GM13976 (cell line): ENCODE results near the gene PTPN7.
A peak's percentile ranks its signal among the peaks of the same experiment; 100 is the strongest.

ENCODE experiments used
- DNase-seq: peaks from one replicate; pipeline ENCODE4 v3.0.0; 2012; ENCODE audit warnings: low spot score
- in situ Hi-C: fragments of 300-500 bp; cut with MboI; formaldehyde crosslinking; loops from one replicate; pipeline ENCODE4 v1.12.0; 2022; ENCODE audit warnings: low sequenced_read_pairs, mixed read lengths, inconsistent platforms; ENCODE audit not compliant: unreplicated experiment
- TF ChIP-seq, protein P1 (sequence below): IDR thresholded peaks from 2 replicates; pipeline ENCODE4 v1.5.1; 2012; ENCODE audit warnings: borderline replicate concordance, mild to moderate bottlenecking; ENCODE audit not compliant: insufficient read depth; ENCODE audit errors: extremely low read depth, missing control alignments, control extremely low read depth

Gene PTPN7

DNA sequence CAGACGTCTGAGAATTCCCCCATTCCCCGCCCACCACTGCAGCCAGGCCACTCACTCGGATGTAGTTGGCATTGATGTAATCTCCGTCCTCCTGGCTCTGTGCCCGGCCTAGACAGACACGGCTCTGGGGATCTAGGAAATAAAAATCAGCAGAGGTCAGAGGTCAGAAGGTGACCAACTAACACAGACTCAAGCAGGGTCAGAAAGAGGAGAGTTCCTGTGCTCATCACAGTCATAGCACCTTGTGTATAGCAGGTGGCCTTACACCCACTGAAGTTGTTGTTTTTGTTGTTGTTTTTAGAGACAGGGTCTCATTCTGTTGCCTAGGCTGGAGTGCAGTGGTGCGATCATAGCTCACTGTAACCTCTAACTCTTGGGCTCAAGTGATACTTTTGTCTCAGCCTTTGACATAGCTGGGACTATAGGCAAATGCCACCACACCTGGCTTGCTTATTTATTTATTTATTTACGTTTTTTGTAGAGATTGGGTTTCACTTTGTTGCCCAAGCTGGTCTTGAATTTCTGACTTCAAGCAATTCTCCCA, 4.9 kb downstream of the PTPN7 start:
- DNase-seq = no peak
- TF ChIP-seq, protein P1, sequence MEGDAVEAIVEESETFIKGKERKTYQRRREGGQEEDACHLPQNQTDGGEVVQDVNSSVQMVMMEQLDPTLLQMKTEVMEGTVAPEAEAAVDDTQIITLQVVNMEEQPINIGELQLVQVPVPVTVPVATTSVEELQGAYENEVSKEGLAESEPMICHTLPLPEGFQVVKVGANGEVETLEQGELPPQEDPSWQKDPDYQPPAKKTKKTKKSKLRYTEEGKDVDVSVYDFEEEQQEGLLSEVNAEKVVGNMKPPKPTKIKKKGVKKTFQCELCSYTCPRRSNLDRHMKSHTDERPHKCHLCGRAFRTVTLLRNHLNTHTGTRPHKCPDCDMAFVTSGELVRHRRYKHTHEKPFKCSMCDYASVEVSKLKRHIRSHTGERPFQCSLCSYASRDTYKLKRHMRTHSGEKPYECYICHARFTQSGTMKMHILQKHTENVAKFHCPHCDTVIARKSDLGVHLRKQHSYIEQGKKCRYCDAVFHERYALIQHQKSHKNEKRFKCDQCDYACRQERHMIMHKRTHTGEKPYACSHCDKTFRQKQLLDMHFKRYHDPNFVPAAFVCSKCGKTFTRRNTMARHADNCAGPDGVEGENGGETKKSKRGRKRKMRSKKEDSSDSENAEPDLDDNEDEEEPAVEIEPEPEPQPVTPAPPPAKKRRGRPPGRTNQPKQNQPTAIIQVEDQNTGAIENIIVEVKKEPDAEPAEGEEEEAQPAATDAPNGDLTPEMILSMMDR = no peak
- in situ Hi-C loops = no loop called here

DNA sequence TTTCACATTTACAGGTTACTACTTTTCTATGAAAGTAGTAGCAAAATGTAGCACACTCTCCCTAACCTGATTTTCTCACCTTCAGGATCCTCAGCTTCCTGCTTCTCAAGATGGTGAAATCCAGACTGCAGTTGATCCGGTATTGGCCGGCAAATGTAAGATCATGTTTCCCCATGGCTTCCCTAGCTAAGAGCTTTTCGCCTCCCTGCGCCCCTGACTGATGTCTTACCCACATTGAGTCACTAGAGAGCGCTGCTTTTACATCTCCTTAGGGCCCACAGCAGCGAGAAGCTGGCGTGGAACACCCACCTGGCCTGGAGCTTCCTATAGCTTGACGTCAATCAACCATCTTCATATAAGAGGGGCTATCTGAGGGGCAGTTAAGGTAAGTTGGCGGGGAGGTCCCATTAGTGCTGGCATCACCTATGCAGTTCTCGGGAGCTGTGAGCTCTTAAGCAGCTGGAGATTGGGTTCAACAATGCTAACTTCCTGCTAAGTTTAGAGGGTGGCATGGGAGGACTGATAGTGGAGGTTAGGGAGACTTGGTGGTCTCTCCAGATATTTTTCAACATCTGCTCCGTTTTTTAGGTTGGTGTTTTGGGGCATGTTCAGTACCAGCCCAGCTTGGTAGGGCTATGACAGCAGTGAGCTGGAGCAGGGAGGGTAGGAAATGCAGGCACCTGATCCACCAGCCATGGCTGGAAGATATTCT, 5.5 kb downstream of the PTPN7 start:
- in situ Hi-C loops = no loop called here
- DNase-seq = no peak
- TF ChIP-seq, protein P1 = peak; percentile 48

DNA sequence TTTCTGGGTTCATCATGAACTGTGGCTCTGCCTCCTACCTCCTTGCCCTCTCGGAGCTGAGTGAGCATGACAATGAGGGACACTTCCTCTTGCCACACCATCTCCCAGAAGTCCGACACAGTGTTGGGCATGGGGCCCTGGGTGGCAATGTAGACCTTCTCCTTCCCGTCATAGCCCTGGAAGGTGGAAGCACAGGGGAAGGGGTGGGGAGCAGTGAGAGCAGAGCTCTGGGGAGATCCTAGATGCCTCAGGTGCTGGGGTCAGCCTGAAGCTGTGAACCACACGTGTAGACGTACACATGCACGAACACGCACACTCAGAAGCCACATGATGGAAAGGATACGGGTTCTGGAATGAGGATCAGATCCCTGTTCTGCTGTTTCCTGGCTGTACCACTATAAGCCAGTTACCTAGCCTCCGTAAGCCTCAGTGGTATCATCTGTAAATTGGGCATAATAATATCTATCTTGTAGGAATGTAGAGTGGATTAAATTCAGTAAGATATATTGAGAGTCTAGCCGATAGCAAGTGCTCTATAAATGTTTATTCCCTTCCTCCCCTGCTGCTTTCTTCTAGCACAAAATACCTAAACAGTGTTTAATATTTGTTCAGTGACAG, 6.1 kb downstream of the PTPN7 start:
- DNase-seq = no peak
- TF ChIP-seq, protein P1 = no peak
- in situ Hi-C loops = no loop called here

DNA sequence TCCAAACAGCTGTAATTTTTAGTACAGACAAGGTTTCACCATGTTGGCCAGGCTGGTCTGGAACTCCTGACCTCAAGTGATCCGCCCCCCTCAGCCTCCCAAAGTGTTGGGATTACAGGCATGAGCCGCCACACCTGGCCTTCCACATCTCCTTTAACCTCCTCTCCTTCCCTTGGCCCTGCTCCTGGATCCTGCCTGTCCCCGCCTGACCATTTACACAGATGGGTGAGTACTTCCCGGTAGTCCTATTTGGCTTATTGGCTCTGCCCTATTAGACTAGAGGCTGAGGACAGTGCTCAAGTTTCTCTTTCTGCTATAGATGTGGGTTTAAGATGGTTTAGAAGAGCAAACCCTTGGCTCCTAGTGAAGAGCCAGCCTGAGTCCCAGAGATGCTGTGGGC, 7.1 kb downstream of the PTPN7 start:
- TF ChIP-seq, protein P1 = no peak
- DNase-seq = no peak
- in situ Hi-C loops = no loop called here

DNA sequence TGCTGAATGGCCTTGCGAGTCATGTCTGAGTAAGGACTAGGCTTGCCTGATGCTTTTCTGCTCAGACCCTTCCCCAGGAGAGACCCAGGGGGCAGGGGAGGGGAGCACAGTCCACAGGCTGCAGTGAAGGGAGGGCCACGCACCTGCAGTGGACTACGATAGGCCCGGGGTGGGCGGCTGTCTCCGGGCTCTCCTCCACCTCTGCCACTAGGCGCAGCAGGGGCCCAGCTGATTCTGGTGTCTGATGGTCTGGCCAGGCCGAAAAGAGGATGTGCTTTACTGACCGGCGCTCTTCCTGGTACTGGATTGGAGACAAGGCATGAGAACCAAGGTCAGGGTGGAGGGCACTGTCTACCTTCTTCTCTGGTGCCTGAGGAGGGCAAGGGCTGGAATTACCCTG, 8.0 kb downstream of the PTPN7 start:
- no peak for DNase-seq
- in situ Hi-C loops = no loop called here
- TF ChIP-seq, protein P1 = no peak

DNA sequence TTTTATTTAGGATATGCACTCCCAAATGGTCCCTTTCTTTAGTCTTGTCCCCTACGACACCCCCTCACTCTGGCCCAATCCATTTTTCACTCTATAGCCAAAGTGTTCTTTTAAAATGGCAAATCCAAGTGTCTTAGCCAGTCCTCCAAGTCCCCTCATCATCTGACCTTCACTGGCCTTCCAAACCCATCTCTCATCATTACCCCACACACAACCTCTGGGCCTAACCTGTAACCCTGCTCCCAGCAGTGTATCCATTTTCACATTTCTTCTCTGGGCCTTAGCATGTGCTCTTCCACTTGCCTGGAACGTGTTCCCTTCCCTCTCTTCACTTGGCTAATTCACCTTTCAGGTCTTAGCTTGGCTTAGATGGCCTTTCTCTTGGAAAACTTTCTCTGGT, 9.4 kb downstream of the PTPN7 start:
- in situ Hi-C loops = no loop called here
- DNase-seq = no peak
- TF ChIP-seq, protein P1 = no peak
